Activated CD4-positive, CD25-positive, alpha-beta regulatory T cell (primary cell): ENCODE results near the gene PITPNM1.

Experiments used
- DNase-seq, 4 experiments: peaks; one replicate each; lab custom pipeline; 2025; lab: John Stamatoyannopoulos, UW

PITPNM1 gene

DNA sequence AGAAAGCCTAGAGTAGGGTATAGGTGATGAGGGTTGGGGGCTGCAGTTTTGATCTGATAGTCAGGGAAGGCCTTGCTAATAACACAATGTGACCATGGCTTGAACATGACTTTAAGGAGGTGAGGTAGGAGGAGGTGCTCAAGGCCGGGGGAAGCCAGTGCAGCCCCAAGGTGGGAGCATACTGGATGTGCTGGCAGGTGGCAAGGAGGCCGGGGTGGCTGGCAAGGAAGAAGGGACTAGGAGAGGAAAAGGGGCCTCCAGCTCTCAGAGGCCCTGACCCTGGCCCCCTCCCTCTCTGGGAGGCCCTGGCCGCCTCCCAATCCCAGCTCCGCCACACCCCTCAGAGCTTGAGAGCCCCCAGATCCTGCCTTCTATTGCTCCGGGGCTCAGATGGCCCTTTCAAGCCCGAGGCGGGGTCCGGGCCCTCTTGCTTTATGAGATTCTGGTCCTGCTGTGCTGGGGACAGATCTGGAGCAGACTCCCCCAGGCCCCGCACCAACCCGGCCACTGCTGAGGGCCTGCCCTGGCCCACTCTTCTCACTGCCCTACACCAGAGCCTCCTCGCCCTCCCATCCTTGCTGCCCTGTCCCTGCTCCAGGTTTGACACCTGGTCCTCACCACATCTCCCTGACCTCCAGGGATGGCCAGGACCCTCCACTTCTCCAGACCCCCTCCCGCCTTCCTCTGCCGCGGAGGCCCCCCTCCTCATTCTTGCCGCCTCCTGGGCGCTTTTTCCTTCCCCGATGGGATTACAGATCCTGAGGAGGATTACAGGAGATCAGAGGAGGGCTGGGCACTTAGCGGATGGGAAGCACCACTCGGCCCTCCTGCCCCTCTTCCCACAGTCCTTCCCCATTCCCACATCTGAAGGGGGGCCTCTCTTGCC lies 1.8 kb downstream of the PITPNM1 start:
- DNase-seq, result no peak

DNA sequence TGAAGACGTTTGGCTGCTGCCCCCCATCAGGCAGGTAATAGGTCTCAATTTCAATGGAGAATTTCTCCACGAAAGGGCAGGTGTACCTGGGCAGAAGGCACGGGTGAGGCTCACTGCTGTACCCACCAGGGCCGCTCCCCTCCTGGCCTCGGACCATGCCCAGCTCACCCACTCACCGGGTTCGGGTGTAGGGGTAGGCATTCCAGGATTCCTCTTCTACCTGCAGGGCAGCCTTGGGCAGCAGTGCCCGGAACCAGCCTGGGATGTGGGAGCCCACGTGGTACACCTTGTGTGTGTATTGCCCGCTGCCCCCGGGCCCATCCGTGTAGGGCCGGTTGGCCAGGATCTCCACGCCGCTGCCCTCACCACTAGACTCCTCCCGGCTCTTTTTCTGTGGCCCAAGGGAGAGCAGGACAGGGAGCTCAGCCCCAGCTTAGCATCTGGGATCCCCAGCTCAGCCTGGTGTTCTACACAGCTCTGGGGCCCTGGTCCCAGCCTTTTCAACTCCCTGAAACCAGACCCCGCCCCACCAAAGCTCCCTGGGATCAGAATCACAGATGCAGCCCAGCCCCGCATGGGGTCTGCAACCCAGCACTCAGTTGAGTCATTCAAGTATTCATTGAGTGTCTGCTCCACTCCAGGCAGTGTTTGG lies 2.7 kb downstream of the PITPNM1 start:
- DNase-seq, result no peak

DNA sequence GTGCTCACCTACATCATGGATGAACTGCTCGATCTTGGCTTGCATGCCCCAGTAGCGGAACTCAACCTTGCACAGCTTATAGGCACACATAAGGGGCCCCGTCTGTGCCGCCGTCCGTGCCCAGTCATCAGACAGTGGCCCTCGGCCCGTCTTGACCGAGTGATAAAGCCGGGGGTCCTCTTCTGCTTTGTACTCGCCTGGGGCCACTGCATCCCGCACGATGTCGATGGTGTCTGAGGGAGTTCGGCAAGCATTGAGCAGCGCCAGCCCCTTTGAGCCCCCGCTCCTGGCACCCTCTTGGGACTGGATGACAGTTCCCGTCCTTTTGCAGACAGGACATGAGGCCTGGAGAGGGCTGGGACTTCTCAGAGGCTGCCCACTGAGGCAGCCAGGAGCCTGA lies 3.3 kb downstream of the PITPNM1 start:
- DNase-seq, result no peak

DNA sequence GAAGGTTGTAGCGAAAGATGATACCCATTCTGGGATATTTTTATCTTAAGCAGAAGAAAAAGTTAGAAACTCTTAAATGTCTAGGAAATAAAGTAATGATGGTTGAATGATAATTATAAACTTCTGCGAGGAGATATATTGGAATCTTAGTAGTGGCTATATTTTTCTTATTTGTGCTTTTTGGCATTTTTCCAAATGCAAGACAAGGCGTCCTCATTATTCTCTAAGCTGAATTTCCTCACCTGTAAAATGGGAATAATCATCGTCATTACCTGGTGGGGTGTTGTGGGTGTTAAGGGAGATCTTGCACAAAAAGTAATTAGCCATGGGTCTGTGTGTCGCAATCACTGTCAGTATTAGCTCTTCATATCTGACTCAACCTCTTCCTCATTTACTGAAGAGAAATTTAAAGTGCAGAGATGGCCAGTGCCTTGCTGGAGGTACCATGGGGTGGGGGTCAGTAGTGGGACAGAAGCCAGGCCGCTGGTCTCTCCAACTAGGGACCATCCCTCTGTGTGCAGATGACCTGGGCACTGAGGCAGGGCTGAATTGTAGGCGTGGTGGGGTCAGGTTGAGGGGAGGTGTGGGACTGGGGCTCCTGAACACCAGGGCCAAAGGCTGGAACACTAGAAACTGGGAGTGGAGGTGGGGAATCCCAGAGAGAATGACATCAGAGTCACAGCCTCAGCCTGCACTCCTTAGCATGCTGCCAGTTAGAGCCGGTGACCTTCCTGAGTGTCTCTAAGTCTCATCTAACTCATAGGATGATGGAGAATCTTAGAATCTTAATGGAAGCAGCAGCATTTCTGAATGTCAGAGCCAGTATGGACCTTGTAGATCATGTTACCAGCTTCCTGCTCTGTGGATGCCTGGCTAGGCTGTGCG lies 4.1 kb downstream of the PITPNM1 start:
- DNase-seq, result no peak

GRCh38 chr11:67500484-67500821 lies 4.7 kb downstream of the PITPNM1 start:
- no peak for DNase-seq

DNA sequence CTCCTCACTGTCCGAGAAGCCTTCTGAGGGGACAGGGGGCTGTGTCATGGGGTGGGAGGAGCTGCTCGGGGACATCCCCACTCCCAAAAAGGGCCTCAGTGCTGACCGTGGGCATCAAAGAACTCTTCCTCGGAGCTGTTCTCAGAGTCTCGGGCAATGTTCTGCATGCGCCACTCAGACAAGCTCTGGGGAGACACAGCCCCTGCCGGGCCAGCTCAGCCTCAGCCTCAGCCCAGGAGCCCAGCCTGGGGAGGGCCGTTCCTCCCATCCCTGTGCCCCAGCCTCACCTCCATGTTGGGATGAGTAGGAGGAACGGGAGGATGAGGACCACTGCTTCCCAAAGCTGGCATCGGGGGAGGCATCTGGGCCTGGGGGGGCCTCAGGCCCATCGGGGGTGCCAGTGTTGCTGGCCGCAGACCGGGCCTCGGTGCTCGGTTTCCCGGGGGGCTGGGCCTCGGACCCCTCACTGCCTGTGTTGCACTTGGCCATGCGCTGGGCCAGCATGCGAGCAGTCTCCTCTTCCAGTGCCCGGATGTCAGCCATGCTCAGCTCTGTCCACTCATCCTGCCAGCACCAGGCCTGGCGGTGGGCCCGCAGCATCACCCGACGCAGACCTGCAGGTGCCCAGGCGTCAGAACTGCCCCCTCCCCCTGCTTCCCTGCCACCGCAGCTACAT lies 5.2 kb downstream of the PITPNM1 start:
- DNase-seq, result no peak

DNA sequence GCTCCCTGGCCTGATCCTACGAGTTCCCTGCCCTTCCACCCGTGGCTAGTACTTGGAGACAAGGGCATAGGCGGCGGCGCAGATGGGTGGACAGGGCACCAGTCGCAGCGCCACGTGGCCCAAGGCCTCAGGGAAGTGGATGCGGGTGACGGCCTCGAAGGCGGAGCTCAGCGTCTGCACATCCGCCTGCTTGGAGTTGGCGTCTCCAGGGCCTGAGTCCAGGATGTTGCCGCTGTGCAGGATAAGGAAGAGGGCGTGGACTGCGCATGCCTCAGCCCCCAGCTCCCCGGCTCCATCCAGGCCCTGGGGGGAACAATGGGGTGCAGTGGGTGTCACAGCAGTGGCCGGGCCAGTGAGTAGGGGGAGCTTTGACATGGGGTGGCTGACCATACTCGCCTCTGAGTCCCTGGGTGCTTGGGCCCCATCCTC lies 6.6 kb downstream of the PITPNM1 start:
- DNase-seq, result no peak

DNA sequence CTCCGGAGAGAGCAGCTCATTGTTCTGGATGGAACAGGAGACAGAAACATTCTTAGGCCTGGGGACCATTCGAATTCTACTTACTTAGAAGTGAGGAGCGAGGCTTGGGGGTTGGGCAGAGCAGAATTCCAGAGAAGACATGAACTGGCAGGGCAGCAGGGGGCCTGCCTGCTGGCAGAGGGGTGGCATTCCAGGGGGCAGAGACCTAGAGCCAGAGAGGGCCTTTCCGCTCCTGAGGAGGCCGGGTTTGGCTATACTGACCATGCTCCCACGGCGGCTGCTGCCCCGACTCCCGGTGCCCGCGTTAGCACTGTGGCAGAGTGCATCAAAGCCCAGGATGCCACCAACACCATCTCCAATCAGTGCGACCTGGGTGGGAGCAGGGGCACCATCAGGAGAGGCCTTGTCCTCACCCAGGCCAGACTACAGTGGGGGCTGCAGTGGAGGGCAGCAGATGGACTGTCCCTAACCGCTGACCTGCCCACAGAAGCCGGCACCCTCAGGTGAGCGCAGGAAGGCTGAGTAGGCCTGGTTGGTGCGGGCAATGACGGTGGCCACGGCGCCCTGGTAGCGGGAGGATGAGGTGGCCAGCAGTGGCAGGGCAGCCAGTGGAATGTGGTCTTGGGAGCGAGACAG lies 7.4 kb downstream of the PITPNM1 start:
- DNase-seq, result no peak

- DNase-seq, result no peak
These were observed 9.1 kb downstream of the PITPNM1 start for GRCh38 chr11:67496113-67496512.

GRCh38 chr11:67495234-67496005 lies 9.7 kb downstream of the PITPNM1 start:
- DNase-seq, result no peak

DNA sequence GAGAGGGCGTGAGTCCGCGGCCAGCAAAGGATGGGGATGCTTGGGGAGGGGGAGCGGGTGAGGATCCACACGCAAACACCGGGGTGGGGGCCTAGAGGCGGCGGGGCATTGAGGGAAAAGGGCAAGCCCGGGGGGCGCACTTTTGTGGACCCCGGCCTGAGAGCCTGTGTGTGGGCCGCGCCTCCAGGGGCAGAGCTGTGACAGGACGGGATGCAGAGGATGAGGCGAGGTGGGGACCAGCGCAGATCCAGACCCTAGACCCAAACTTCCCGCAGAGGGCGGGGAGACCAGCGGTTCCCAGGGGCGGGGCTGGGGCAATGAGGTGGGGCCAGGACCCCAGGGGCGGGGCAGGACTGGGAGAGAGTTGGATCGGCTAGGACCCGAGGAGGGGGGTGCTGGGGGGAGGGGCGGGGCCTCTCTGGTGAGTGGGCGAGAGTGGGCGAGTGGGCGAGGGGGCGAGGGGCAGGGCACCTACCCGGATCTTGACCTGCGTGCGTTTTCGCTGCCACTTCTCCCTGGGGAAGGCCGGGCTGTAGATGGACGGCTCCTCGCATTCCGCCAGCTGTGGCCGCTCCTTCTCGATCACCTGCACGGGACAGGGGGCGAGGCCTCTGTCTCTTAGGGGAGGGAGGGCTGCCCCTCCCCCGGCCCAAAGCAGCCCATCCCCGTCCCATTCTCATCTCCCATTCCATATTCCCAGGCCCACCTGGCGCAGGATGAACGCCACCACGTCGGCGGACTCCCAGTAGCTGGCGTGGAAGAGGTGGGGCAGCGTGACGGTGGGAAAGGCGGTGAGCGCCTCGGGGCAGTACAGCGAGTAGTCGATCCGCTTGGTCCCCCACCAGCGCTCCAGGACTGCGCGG lies 10.6 kb downstream of the PITPNM1 start:
- DNase-seq, result no peak

DNA sequence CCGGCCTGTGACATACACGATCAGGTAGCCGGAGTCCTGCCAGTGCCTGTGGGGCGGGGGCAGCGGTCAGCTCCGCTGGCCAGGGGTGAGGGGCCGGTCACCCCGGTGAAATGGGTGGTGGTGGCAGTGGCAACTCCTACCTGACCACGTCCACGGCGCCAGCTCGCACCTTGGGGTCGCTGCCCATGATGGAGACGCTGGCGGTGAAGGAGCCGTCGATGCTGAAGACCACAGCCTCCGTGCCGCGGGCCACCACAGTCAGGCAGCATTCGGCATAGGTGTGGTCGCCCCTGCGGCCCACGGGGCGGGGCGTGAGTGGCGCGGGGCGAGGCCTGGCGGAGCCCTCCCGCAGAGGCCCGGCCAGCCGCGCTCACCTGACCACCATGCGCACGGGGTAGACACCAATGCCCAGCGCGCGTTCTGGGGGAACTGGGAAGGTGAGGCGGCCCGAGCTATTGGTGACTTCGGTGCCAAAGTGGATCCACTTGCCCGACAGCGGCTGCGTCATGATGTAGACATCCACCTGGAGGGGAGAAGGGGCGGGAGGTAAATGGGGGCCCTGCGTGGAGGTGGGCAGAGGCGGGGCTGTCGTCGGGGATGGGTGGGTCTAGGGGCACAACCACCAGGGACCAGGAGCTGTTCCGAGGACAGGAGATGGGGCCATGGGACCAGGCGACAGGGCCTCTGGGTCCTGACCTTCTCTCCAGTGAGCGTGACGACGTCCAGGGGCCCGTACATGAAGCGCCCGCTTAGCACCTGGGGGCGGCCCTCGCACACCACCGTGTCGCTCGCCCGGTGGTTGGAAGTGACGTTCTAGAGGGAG lies 11.4 kb downstream of the PITPNM1 start:
- no peak for DNase-seq

DNA sequence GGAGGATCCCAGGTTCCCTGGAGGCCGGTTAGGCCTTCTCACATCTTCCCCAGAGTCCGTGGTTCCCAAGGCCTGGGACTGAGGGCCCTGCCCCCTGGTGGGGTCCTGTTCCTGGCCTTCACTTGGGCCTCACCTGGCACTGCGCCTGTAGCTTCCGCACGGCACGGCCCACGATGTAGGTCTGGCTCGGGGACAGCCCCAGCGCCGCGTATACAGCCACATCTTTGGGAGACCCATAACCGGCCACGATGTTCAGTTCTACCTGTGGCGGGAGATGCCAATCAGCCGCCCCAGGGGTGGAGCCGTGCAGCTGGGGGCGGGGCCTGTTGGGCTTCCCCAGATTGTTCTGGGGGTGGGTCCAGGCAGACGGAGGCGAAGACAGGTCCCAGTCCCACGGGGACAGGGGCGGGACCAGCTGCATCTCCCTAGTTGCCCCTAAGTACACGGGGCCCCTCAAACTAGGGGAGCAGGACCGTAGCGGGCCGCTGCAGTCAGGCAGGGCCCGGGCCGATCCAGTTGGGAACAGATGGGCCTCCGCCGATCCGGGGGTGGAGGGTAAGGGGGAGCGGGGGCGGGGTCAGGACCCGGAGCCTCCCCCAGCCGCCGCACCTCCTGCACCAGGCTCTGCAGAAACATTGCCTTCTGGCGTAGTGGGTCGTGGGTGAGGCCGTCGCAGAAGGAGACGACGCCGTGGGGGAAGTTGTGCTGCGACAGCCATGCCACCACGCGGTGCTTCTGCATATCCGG lies 12.2 kb downstream of the PITPNM1 start:
- no peak for DNase-seq

DNA sequence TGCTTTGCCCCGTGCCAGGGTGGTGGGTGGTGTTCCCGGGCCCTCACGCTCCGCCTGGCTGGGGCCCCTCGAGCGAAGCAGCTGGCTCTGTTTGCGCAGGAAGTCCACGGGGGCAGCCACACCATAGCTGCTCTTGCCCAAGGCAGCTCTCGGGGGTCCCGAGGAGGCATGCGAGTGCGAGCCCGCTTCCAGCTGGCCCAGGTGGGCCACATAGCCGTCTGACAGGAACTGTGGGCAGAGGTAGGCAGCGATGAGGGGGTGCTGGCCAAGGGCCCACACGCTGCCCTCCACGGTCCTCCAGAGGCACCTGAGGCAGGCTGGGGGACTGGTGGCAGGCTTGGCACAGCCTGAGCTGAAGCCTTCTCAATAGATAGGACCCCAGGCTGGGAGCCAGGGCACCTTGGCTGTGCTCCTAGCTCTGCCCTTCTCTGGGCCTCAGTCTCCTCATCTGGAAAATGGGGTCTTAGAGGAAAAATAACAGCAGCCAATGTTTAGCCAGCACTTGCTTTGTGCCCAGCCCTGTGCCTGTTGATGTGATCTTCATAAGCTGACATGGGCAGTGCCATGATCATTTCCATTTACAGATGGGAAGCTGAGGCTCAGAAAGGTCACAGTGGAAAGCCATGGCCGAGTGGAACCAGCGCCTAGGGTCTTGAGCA lies 13.0 kb downstream of the PITPNM1 start:
- no peak for DNase-seq

DNA sequence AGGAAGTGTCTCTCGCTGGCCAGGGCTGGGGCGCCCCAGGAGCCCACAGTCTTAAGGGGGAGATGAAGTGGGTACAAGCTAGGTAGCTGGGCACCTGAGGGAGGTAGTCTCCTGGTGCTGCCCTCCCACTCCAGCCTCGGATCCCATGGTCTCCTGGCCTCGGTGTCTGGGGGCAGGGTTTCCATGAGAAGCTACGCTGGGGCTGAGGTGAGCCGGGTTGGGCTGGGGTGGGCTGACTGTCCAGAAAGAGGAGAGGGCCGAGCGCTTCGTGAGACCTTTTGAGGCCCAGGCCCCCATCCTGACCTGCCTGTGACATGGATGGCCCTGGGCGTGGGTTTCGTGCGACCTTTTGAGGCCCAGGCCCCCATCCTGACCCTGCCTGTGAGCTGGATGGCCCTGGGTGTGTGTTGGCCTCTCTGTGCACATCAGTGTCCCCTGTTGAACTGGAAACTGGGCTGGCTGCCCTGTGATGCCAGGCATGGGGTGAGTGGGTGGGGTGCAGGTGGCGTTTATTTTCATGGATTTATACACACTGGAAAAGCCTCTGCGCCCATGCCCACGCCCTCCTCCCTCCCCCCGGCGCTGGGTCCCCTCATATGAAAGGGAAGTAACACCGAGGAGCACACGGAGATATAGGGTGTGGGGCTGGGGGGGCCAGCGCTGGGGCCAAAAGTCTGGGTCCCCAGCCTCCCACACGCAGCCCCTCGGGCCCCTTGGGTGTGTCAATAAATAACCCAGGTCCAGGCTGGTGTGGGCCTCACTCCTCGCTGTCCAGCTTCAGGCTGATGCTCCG lies 13.7 kb downstream of the PITPNM1 start:
- DNase-seq, result no peak

DNA sequence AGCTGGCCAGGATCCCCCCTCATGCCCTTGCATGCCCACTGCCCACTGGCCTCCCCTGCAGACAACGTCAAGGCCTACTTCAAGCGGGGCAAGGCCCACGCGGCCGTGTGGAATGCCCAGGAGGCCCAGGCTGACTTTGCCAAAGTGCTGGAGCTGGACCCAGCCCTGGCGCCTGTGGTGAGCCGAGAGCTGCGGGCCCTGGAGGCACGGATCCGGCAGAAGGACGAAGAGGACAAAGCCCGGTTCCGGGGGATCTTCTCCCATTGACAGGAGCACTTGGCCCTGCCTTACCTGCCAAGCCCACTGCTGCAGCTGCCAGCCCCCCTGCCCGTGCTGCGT lies 14.5 kb downstream of the PITPNM1 start:
- no peak for DNase-seq
